AG09309 (cell line): ENCODE data around the gene UAP1L1.
A peak's percentile ranks its signal among the peaks of the same experiment; 100 is the strongest.
"Not testable (repeated sequence)": the region's sequence is repeated elsewhere in the genome, so short reads cannot be mapped to it uniquely, and the experiment has no call there.

Experiments used
- DNase-seq: peaks from one replicate; pipeline ENCODE4 v3.0.0-alpha.2; 2010; ENCODE audit warnings: low read depth
- H3K4me3 ChIP-seq: 2 replicates; pipeline ENCODE4 v1.5.1; 2011; ENCODE audit warnings: mild to moderate bottlenecking, low read depth, low read length, moderate library complexity; ENCODE audit not compliant: control insufficient read depth
- TF ChIP-seq, protein P1 (sequence below): IDR thresholded peaks from 2 replicates; pipeline ENCODE4 v1.5.1; 2011; ENCODE audit warnings: mild to moderate bottlenecking, low read depth, low read length, inconsistent platforms; ENCODE audit not compliant: insufficient read depth, control insufficient read depth; ENCODE audit errors: missing control alignments

Gene UAP1L1

DNA sequence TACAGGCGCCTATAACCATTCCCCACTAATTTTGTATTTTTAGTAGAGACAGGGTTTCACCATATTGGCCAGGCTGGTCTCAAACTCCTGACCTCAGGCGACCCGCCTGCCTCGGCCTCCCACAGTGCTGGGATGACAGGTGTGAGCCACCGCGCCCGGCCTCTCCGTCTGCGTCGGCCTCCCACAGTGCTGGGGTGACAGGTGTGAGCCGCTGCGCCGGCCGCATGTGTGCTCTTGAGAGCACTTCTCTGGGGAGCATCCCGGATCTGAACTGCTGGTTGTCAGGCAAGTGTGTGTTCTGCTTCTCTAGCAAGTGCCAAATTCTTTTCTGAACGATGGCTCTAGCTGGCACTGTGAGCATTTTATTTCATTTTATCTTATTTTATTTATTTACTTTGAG, 19.8 kb upstream of the UAP1L1 start:
- TF ChIP-seq, protein P1, sequence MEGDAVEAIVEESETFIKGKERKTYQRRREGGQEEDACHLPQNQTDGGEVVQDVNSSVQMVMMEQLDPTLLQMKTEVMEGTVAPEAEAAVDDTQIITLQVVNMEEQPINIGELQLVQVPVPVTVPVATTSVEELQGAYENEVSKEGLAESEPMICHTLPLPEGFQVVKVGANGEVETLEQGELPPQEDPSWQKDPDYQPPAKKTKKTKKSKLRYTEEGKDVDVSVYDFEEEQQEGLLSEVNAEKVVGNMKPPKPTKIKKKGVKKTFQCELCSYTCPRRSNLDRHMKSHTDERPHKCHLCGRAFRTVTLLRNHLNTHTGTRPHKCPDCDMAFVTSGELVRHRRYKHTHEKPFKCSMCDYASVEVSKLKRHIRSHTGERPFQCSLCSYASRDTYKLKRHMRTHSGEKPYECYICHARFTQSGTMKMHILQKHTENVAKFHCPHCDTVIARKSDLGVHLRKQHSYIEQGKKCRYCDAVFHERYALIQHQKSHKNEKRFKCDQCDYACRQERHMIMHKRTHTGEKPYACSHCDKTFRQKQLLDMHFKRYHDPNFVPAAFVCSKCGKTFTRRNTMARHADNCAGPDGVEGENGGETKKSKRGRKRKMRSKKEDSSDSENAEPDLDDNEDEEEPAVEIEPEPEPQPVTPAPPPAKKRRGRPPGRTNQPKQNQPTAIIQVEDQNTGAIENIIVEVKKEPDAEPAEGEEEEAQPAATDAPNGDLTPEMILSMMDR, result no peak
- no peak for DNase-seq
- H3K4me3 ChIP-seq, result no peak overlapping the region

- DNase-seq, result no peak
- H3K4me3 ChIP-seq, result no peak overlapping the region
- TF ChIP-seq, protein P1, result no peak
Measured at GRCh38 chr9:137058521-137059234, 18.6 kb upstream of the UAP1L1 start.

GRCh38 chr9:137062384-137062783, 14.9 kb upstream of the UAP1L1 start:
- no peak for DNase-seq
- no peak overlapping the region for H3K4me3 ChIP-seq
- TF ChIP-seq, protein P1, result no peak

GRCh38 chr9:137062798-137063197, 14.5 kb upstream of the UAP1L1 start:
- H3K4me3 ChIP-seq, result not testable (repeated sequence)

GRCh38 chr9:137063311-137064026, 13.8 kb upstream of the UAP1L1 start:
- H3K4me3 ChIP-seq, result no peak overlapping the region
- TF ChIP-seq, protein P1, result no peak
- DNase-seq, result no peak

More at GRCh38 chr9:137062798-137063197, 14.5 kb upstream of the UAP1L1 start:
- DNase-seq, result not testable (repeated sequence)

DNA sequence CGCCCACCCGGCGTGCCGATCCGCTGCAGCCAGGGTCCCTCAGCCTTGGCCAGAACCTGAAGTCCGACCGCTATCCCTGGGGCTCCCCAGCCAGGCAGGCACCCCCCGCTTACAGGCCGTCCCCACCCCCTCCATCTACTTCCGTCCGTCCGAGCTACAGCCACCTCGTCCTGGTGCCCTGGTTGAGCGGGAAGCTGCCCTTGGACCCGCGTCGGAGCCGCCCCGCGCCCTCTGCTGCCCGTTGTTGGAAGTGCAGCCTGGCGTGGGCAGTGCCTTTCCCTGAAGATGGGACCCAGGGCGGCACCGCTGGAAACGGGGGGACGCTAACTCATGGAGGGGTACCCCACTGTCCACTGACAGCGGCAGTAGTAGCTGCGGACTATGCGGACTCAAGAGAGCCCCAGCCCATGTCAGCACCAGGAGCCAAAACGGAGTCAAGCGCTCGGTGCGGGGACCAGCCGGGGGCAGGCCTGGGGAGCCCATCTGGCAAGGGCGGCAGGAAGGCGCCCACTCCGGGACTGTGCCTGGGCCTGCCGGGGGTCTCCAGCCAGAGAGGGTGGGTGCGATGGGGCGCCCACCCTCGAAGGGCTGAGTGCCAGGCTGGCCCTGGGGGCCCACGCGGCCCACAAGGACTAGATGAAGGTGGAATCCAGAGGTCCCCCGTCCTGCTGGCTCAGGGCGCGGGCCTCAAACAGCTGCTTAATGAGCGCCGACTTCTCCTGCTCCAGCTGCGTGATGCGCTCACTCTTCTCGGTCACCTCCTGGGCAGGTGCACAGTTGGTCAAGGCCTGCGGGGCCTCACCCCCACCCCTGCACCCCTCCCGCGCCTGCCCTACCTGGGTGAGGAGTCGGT, 13.1 kb upstream of the UAP1L1 start:
- TF ChIP-seq, protein P1, result peak; percentile 97
- H3K4me3 ChIP-seq, result no peak overlapping the region
- DNase-seq, result no peak

- DNase-seq, result no peak
- TF ChIP-seq, protein P1, result no peak
- no peak overlapping the region for H3K4me3 ChIP-seq
Measured at GRCh38 chr9:137064880-137065164, 12.5 kb upstream of the UAP1L1 start.
